SK-N-SH treated with all-trans-retinoic acid at 6 μM for 48 hours (cell line): ENCODE measurements around the gene ARRB1.

Experiments
- ARNTL ChIP-seq: fragments of 450-650 bp; formaldehyde crosslinking; IDR thresholded peaks from 2 replicates; pipeline ENCODE4 v1.5.0; 2020; ENCODE audit warnings: low read depth, mild to moderate bottlenecking, moderate library complexity, borderline replicate concordance
- BACH2 ChIP-seq: fragments of 250-450 bp; sonication (Bioruptor Pico); IDR thresholded peaks from 2 replicates; pipeline ENCODE4 v1.9.0; 2021; ENCODE audit warnings: mild to moderate bottlenecking, borderline replicate concordance
- CSDC2 ChIP-seq: fragments of 250-450 bp; sonication (Bioruptor Pico); IDR thresholded peaks from 2 replicates; pipeline ENCODE4 v1.5.0; 2020; ENCODE audit warnings: mild to moderate bottlenecking, moderate library complexity
- CSRNP3 ChIP-seq: fragments of 250-450 bp; sonication (Bioruptor Pico); IDR thresholded peaks from 2 replicates; pipeline ENCODE4 v1.5.1; 2021; ENCODE audit warnings: mild to moderate bottlenecking, moderate library complexity
- GLIS3 ChIP-seq: fragments of 250-450 bp; sonication (Bioruptor Pico); IDR thresholded peaks from 2 replicates; pipeline ENCODE4 v1.5.0; 2020; ENCODE audit warnings: mild to moderate bottlenecking, moderate library complexity
- RARB ChIP-seq: fragments of 250-450 bp; sonication (Bioruptor Pico); IDR thresholded peaks from 2 replicates; pipeline ENCODE4 v1.8.0; 2021; ENCODE audit warnings: mild to moderate bottlenecking, moderate library complexity
- SNAI2 ChIP-seq: fragments of 250-450 bp; sonication (Bioruptor Pico); IDR thresholded peaks from 2 replicates; pipeline ENCODE4 v1.5.0; 2020; ENCODE audit warnings: mild to moderate bottlenecking, moderate library complexity
- ZC3H10 ChIP-seq: fragments of 250-450 bp; sonication (Bioruptor Pico); IDR thresholded peaks from 2 replicates; pipeline ENCODE4 v1.5.1; 2021; ENCODE audit warnings: mild to moderate bottlenecking, moderate library complexity
- ZFP3 ChIP-seq: fragments of 250-450 bp; sonication (Bioruptor Pico); IDR thresholded peaks from 2 replicates; pipeline ENCODE4 v1.5.0; 2020; ENCODE audit warnings: mild to moderate bottlenecking, moderate library complexity
- ZNF70 ChIP-seq: fragments of 450-650 bp; formaldehyde crosslinking; IDR thresholded peaks from 2 replicates; pipeline ENCODE4 v1.5.0; 2020; ENCODE audit warnings: mild to moderate bottlenecking, moderate library complexity

- TF ChIP-seq RARB (CRISPR knock-in tag): no peak
- no peak for TF ChIP-seq ZNF70 (CRISPR knock-in tag)
- TF ChIP-seq GLIS3 (CRISPR knock-in tag): no peak
- TF ChIP-seq CSDC2 (CRISPR knock-in tag): no peak
- no peak for TF ChIP-seq SNAI2 (CRISPR knock-in tag)
- TF ChIP-seq ZC3H10 (CRISPR knock-in tag): no peak
- no peak for TF ChIP-seq ZFP3 (CRISPR knock-in tag)
- no peak for TF ChIP-seq ARNTL (CRISPR knock-in tag)
- TF ChIP-seq CSRNP3 (CRISPR knock-in tag): no peak
- no peak for TF ChIP-seq BACH2 (CRISPR knock-in tag)
These were observed 71.2 kb downstream of the ARRB1 start for GRCh38 chr11:75280227-75280701.
